GM23338 (cell line): ENCODE data around the gene MAPK7. TPM values are rescaled to one million over a fixed set of nuclear protein-coding genes. Genes with fewer than 3 reads are reported as not detected.

Experiments
- ATAC-seq: fragments of 200-7000 bp; cut with Tn5 transposase; 3 replicates; pipeline ENCODE4 v1.9.1; 2020
- DNase-seq: peaks from one replicate; pipeline ENCODE4 v3.0.0-alpha.2; 2015; ENCODE audit warnings: low spot score
- H2AFZ ChIP-seq: fragments of 200-600 bp; sonication (generic); 2 replicates; pipeline ENCODE4 v1.8.0; 2016; ENCODE audit warnings: antibody characterized with exemption, mild to moderate bottlenecking, moderate library complexity
- H3F3A ChIP-seq: fragments of 200-600 bp; sonication (generic); replicated peaks from 2 replicates; pipeline ENCODE4 v1.8.0; 2017; ENCODE audit warnings: antibody characterized with exemption, mixed run types, low read depth
- H3K27ac ChIP-seq: fragments of 200-600 bp; sonication (generic); 2 replicates; pipeline ENCODE4 v1.6.1; 2016; ENCODE audit warnings: low read depth
- H3K27me3 ChIP-seq: fragments of 200-600 bp; sonication (generic); 2 replicates; pipeline ENCODE4 v1.8.0; 2016; ENCODE audit warnings: mild to moderate bottlenecking, mixed run types, moderate library complexity; ENCODE audit not compliant: insufficient read depth
- H3K36me3 ChIP-seq: fragments of 200-600 bp; sonication (generic); 2 replicates; pipeline ENCODE4 v1.8.0; 2016; ENCODE audit warnings: mild to moderate bottlenecking; ENCODE audit not compliant: insufficient read depth
- H3K4me1 ChIP-seq: fragments of 200-600 bp; sonication (generic); 2 replicates; pipeline ENCODE4 v1.8.0; 2016; ENCODE audit warnings: mild to moderate bottlenecking, moderate library complexity; ENCODE audit not compliant: insufficient read depth
- H3K4me2 ChIP-seq: fragments of 200-600 bp; sonication (generic); 2 replicates; pipeline ENCODE4 v1.7.1; 2017; ENCODE audit warnings: mixed run types
- H3K4me3 ChIP-seq: fragments of 200-600 bp; sonication (generic); 2 replicates; pipeline ENCODE4 v1.6.1; 2016; ENCODE audit warnings: mixed run types
- H3K79me2 ChIP-seq: fragments of 200-600 bp; sonication (generic); replicated peaks from 2 replicates; pipeline ENCODE4 v1.8.0; 2017; ENCODE audit warnings: mild to moderate bottlenecking; ENCODE audit not compliant: insufficient read depth
- H3K9me2 ChIP-seq: fragments of 200-600 bp; sonication (generic); 2 replicates; pipeline ENCODE4 v1.8.0; 2017; ENCODE audit not compliant: insufficient read depth
- H4K20me1 ChIP-seq: fragments of 200-600 bp; sonication (generic); replicated peaks from 2 replicates; pipeline ENCODE4 v1.8.0; 2017; ENCODE audit warnings: mild to moderate bottlenecking; ENCODE audit not compliant: insufficient read depth
- H3K27ac Mint-ChIP-seq: 2 replicates; pipeline ENCODE4 v1.8.0; 2020; ENCODE audit warnings: inconsistent platforms, mild to moderate bottlenecking, moderate library complexity, mixed read lengths
- H3K27me3 Mint-ChIP-seq: 3 replicates; pipeline ENCODE4 v1.8.0; 2022; ENCODE audit warnings: low read depth, mild to moderate bottlenecking, moderate library complexity, mixed read lengths, inconsistent platforms; ENCODE audit not compliant: insufficient read depth, poor library complexity
- H3K36me3 Mint-ChIP-seq: 3 replicates; pipeline ENCODE4 v1.8.0; 2021; ENCODE audit warnings: low read depth, mild to moderate bottlenecking, inconsistent platforms, moderate library complexity, mixed read lengths
- H3K4me1 Mint-ChIP-seq: 3 replicates; pipeline ENCODE4 v1.8.0; 2020; ENCODE audit warnings: mild to moderate bottlenecking, inconsistent platforms, mixed read lengths
- H3K4me3 Mint-ChIP-seq: 3 replicates; pipeline ENCODE4 v1.8.0; 2021; ENCODE audit warnings: moderate library complexity, mild to moderate bottlenecking, inconsistent platforms, mixed read lengths
- H3K9me3 Mint-ChIP-seq: 3 replicates; pipeline ENCODE4 v1.8.0; 2020; ENCODE audit warnings: moderate library complexity, mild to moderate bottlenecking, inconsistent platforms, mixed read lengths
- CREB1 ChIP-seq: fragments of 250-450 bp; sonication (Bioruptor Pico); IDR thresholded peaks from 2 replicates; pipeline ENCODE4 v1.5.0; 2020; ENCODE audit warnings: low read depth, mild to moderate bottlenecking, moderate library complexity
- CTCF ChIP-seq, 2 experiments: fragments of 200-600 bp in 1 of 2; sonication (generic) in 1 of 2; conservative IDR thresholded peaks; 2 replicates each; pipeline versions ENCODE4 v1.5.1 to v1.6.1; 2016 to 2017; ENCODE audit warnings: antibody characterized with exemption in 2 of 2, low read depth in 2 of 2, mild to moderate bottlenecking in 2 of 2, moderate library complexity in 1 of 2
- ETS1 ChIP-seq: IDR thresholded peaks from 2 replicates; pipeline ENCODE4 v1.6.1; 2016; ENCODE audit warnings: antibody characterized with exemption
- EZH2 ChIP-seq: fragments of 200-600 bp; sonication (generic); IDR thresholded peaks from one replicate; pipeline ENCODE4 v1.8.0; 2017; ENCODE audit warnings: antibody characterized with exemption, mild to moderate bottlenecking, low read depth; ENCODE audit not compliant: unreplicated experiment
- REST ChIP-seq: IDR thresholded peaks from one replicate; pipeline ENCODE4 v1.6.1; 2018; ENCODE audit warnings: antibody characterized with exemption; ENCODE audit not compliant: unreplicated experiment
- ZNF462 ChIP-seq: fragments of 250-450 bp; sonication (Bioruptor Pico); IDR thresholded peaks from 2 replicates; pipeline ENCODE4 v1.5.0; 2020; ENCODE audit warnings: mild to moderate bottlenecking, moderate library complexity
- polyA plus RNA-seq: library from polyadenylated mRNA; unstranded; fragments of >200 nt; fragmentation: Nextera tagmentation; extraction: Ambion mirVana; gene quantifications from 2 replicates; pipeline ENCODE4 v1.2.1, GENCODE V29; 2016
- total RNA-seq: library from RNA; depleted of rRNA; stranded (reverse); fragments of >200 nt; shearing (Covaris generic); gene quantifications from 2 replicates; pipeline ENCODE4 v1.2.3, GENCODE V29; 2014

The MAPK7 gene
- total and polyA plus RNA-seq, 2 experiments from 2014 or later: 15.5 to 53.1 TPM

- Mint-ChIP-seq H3K27ac (no peak overlapping the region), H3K9me3 (no peaks in the 10 kb centered on the region), H3K27me3 (peaks cover 8% of the 10 kb centered on the region), H3K4me1 (peaks cover 43% of the 10 kb centered on the region), H3K36me3 (peaks cover 3% of the 10 kb centered on the region; the same call in 1 of the 3 replicates), H3K4me3 (no peak overlapping the region)
- no peak for ATAC-seq
- Histone ChIP-seq H3F3A (peaks cover 11% of the 10 kb centered on the region), H3K4me1 (peaks cover 29% of the 10 kb centered on the region), H3K27me3 (no peaks in the 10 kb centered on the region), H3K79me2 (no peaks in the 10 kb centered on the region), H3K4me2 (no peak overlapping the region), H2AFZ (no peak overlapping the region), H3K27ac (no peak overlapping the region), H4K20me1 (no peaks in the 10 kb centered on the region), H3K4me3 (no peak overlapping the region), H3K9me2 (no peaks in the 10 kb centered on the region), H3K36me3 (no peaks in the 10 kb centered on the region; the same call in 1 of the 2 replicates)
- no peak for TF ChIP-seq CTCF (conservative IDR thresholded peaks at IDR 0.05; ENCODE audit: low read depth in 2 of 2)
- no peak for TF ChIP-seq ETS1
- TF ChIP-seq EZH2: no peak
- TF ChIP-seq ZNF462: no peak
- no peak for TF ChIP-seq REST
- TF ChIP-seq CREB1 (CRISPR knock-in tag): no peak
- DNase-seq: no peak
These were observed 12.7 kb downstream of the MAPK7 start for GRCh38 chr17:19390951-19391350.
